ENCODE data around the gene COASY. TPM values are rescaled to one million over a fixed set of nuclear protein-coding genes. Genes with fewer than 3 reads are reported as not detected.

The COASY gene
- polyA plus RNA-seq, 1 of the 3 experiments (the other 2 are of a cell fraction), result 69.4 TPM

GRCh38 chr17:42527932-42528331 is 34.0 kb upstream of the COASY start:
- TF ChIP-seq RFX5 (IDR thresholded peaks at IDR 0.05; ENCODE audit: low read length) (no peak), PBX3 (IDR thresholded peaks at IDR 0.05) (no peak), JUND (IDR thresholded peaks at IDR 0.05) (no peak), FOXM1 (IDR thresholded peaks at IDR 0.05; ENCODE audit: low read depth) (no peak), RXRA (IDR thresholded peaks at IDR 0.05; ENCODE audit: borderline replicate concordance, low read depth) (no peak), USF2 (IDR thresholded peaks at IDR 0.05; ENCODE audit: borderline replicate concordance, low read depth, low read length) (no peak), CHD2 (IDR thresholded peaks at IDR 0.05; ENCODE audit: low read length, partially characterized antibody) (no peak), MAX (IDR thresholded peaks at IDR 0.05; ENCODE audit: low read depth) (no peak), SIN3A (IDR thresholded peaks at IDR 0.05; ENCODE audit: borderline replicate concordance, low read depth, low read length) (no peak), FOXJ3 (CRISPR knock-in tag; IDR thresholded peaks at IDR 0.05) (no peak), RCOR1 (IDR thresholded peaks at IDR 0.05; ENCODE audit: low read length) (no peak), EP300 (IDR thresholded peaks at IDR 0.05; ENCODE audit: borderline replicate concordance in 1 of 2, low read depth in 1 of 2, low read length in 1 of 2) (no peak), EZH2phosphoT487 (IDR thresholded peaks at IDR 0.05; ENCODE audit: borderline replicate concordance, low read depth) (no peak), GATA2 (CRISPR knock-in tag; IDR thresholded peaks at IDR 0.05) (no peak), TAF1 (IDR thresholded peaks at IDR 0.05; ENCODE audit: borderline replicate concordance, low read depth, low read length) (no peak)
- Histone ChIP-seq H3K4me2 (no peak overlapping the region), H3K9me2 (no peaks in the 10 kb centered on the region), H2AFZ (ENCODE audit: low read depth) (no peak overlapping the region), H3K27me3 (ENCODE audit: insufficient read depth) (no peaks in the 10 kb centered on the region), H3K79me2 (ENCODE audit: insufficient read depth) (peaks cover 11% of the 10 kb centered on the region), H3F3A (replicated peaks; ENCODE audit: insufficient read depth) (peaks cover 30% of the 10 kb centered on the region), H3K9me3 (no peaks in the 10 kb centered on the region), H3K4me1 (ENCODE audit: control insufficient read depth in 1 of 2, insufficient read depth in 2 of 2, low read depth in 1 of 2, low read length in 1 of 2) (peaks cover 2 to 9% of the 10 kb centered on the region in 2 experiments; a peak in 2 of 4 replicates), H4K20me1 (ENCODE audit: insufficient read depth) (no peaks in the 10 kb centered on the region), H3K4me3 (ENCODE audit: low read depth in 2 of 2, low read length in 1 of 2) (no peak overlapping the region), H3K9ac (no peak overlapping the region), H3K36me3 (replicated peaks in 1 of 2; ENCODE audit: control insufficient read depth in 1 of 2, insufficient read depth in 2 of 2, low read length in 1 of 2) (no peaks in the 10 kb centered on the region), H3K27ac (ENCODE audit: low read depth in 2 of 2, low read length in 1 of 2) (no peak overlapping the region)
- DNase-seq, result no peak
- ChIA-PET CTCF (interaction anchor here (0.5 to 8.9 kb wide), 35 partner anchors 8 to 723 kb away, joined by 3 to 83 read pairs (median 4); partner anchors contain the start of genes CAVIN1 and NAGLU), POLR2A (interaction anchor here (0.6 to 1.3 kb wide), 2 partner anchors 9 to 48 kb away, joined by 4 to 6 read pairs; partner anchors contain the start of gene NAGLU)
- WGBS (ENCODE audit: low lambda C conversion rate), result 83% methylated on average over 6 of the region's 6 CpGs

GRCh38 chr17:42529061-42529460 is 32.9 kb upstream of the COASY start:
- H3K27ac ChIP-seq (ENCODE audit: low read depth in 2 of 2, low read length in 1 of 2), result no peak overlapping the region
- H3K4me2 ChIP-seq, result no peak overlapping the region
- H3K9ac ChIP-seq, result no peak overlapping the region
- CTCF ChIA-PET, result interaction anchor here (0.7 to 8.9 kb wide), 4 partner anchors 11 to 393 kb away, joined by 3 to 83 read pairs (median 4); no protein-coding TSS in a partner anchor
- H3K79me2 ChIP-seq (ENCODE audit: insufficient read depth), result no peaks in the 10 kb centered on the region; the same call in 1 of the 2 replicates
- no peaks in the 10 kb centered on the region for H3K9me3 ChIP-seq
- DNase-seq, result no peak
- H3K4me1 ChIP-seq (ENCODE audit: control insufficient read depth in 1 of 2, insufficient read depth in 2 of 2, low read depth in 1 of 2, low read length in 1 of 2), result peaks cover 2 to 3% of the 10 kb centered on the region in 2 experiments; a peak in 1 of 4 replicates
- H4K20me1 ChIP-seq (ENCODE audit: insufficient read depth), result no peaks in the 10 kb centered on the region
- no peak overlapping the region for H2AFZ ChIP-seq (ENCODE audit: low read depth)
- TF ChIP-seq JUND (IDR thresholded peaks at IDR 0.05) (no peak), TEAD4 (IDR thresholded peaks at IDR 0.05; ENCODE audit: borderline replicate concordance, insufficient read depth) (no peak), RCOR1 (IDR thresholded peaks at IDR 0.05; ENCODE audit: low read length) (no peak), SIN3A (IDR thresholded peaks at IDR 0.05; ENCODE audit: borderline replicate concordance, low read depth, low read length) (no peak), USF2 (IDR thresholded peaks at IDR 0.05; ENCODE audit: borderline replicate concordance, low read depth, low read length) (no peak), TCF12 (IDR thresholded peaks at IDR 0.05) (no peak)
- 84% methylated on average over 3 of the region's 3 CpGs for WGBS (ENCODE audit: low lambda C conversion rate)
- peaks cover 32% of the 10 kb centered on the region for H3F3A ChIP-seq (replicated peaks; ENCODE audit: insufficient read depth)
- no peak overlapping the region for H3K4me3 ChIP-seq (ENCODE audit: low read depth in 2 of 2, low read length in 1 of 2)
- H3K9me2 ChIP-seq, result no peaks in the 10 kb centered on the region
- POLR2A ChIA-PET, result interaction anchor here (0.7 kb wide), 1 partner anchor 252 kb away, joined by 3 read pairs; the partner anchor contains the start of gene WNK4
- no peaks in the 10 kb centered on the region for H3K36me3 ChIP-seq (replicated peaks in 1 of 2; ENCODE audit: control insufficient read depth in 1 of 2, insufficient read depth in 2 of 2, low read length in 1 of 2)
- H3K27me3 ChIP-seq (ENCODE audit: insufficient read depth), result no peaks in the 10 kb centered on the region
